ENCODE measurements around the gene AUTS2. TPM values are rescaled to one million over a fixed set of nuclear protein-coding genes. Genes with fewer than 3 reads are reported as not detected.

AUTS2 gene
- total RNA-seq, 1 donor from 2014 or later = 80.6 TPM

DNA sequence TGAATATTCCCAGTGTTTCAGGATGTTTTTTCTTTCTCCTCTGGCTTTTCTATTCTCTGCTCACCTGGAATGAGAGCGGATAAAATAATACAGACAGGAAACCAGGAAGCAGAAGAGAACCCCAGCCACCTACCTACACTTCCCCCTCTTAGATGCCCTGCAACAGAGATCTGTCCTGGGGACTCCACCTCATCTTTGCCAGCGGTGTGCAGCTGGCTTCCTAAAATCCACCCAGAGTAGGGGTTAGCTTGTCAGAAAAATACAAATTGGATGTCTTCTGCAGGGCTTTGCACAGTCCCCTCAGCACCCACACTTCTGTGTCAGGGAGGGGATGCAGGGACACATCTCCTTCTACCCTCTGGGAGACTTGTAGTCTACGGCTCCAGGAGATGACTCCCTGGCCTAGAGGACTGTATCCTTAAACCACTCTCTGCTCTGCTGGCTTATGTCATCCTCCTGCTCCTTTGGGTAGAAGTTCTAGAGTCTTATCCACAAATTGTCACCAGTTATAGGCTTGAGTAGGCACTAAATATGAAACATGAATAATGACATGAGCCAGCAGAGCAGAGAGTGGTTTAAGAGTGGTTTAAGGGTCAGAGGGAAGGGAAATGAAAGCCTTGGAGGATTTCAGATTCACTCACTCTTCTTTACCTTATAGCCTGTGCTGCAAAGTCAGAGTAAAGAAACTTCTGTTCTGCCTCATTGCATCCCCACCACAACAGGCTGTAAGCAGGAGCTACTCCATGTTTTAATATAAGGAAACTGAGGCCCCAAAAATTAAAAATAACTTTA is 749.4 kb downstream of the AUTS2 start:
- peaks cover 4% of the 10 kb centered on the region for H3K4me1 Mint-ChIP-seq (ENCODE audit: unreplicated experiment)
- no peak overlapping the region for H3K4me3 Mint-ChIP-seq (ENCODE audit: unreplicated experiment)
- no peak for DNase-seq (ENCODE audit: extremely low spot score, unreplicated experiment)
- TF ChIP-seq, protein P1, sequence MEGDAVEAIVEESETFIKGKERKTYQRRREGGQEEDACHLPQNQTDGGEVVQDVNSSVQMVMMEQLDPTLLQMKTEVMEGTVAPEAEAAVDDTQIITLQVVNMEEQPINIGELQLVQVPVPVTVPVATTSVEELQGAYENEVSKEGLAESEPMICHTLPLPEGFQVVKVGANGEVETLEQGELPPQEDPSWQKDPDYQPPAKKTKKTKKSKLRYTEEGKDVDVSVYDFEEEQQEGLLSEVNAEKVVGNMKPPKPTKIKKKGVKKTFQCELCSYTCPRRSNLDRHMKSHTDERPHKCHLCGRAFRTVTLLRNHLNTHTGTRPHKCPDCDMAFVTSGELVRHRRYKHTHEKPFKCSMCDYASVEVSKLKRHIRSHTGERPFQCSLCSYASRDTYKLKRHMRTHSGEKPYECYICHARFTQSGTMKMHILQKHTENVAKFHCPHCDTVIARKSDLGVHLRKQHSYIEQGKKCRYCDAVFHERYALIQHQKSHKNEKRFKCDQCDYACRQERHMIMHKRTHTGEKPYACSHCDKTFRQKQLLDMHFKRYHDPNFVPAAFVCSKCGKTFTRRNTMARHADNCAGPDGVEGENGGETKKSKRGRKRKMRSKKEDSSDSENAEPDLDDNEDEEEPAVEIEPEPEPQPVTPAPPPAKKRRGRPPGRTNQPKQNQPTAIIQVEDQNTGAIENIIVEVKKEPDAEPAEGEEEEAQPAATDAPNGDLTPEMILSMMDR (IDR thresholded peaks at IDR 0.05) = no peak
- no peaks in the 10 kb centered on the region for H3K9me3 Mint-ChIP-seq (ENCODE audit: unreplicated experiment)
- no peaks in the 10 kb centered on the region for H3K27me3 Mint-ChIP-seq (ENCODE audit: unreplicated experiment)
- no peak overlapping the region for H3K27ac Mint-ChIP-seq (ENCODE audit: unreplicated experiment)
- H3K36me3 Mint-ChIP-seq (ENCODE audit: unreplicated experiment) = peaks cover 4% of the 10 kb centered on the region

DNA sequence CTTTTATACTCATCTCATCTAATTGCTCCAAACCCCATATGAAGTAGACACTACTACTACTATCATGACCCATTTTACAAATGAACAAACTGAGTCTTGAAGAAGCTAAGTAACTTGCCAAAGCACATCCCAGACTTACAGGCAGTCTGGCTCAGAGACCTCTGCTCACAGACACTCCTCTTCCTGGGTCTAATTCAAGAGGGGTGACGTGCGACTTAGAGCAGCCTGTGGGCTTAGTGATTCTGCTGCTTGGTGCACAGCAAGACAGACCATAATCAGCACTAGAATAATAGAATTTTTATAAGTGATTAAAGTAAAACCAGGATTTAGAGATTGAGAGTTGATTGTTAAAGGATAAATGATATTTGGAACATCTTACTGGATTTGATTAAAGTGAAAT is 750.8 kb downstream of the AUTS2 start:
- H3K9me3 Mint-ChIP-seq (ENCODE audit: unreplicated experiment) = no peaks in the 10 kb centered on the region
- no peaks in the 10 kb centered on the region for H3K27me3 Mint-ChIP-seq (ENCODE audit: unreplicated experiment)
- DNase-seq (ENCODE audit: extremely low spot score, unreplicated experiment) = no peak
- no peak overlapping the region for H3K27ac Mint-ChIP-seq (ENCODE audit: unreplicated experiment)
- H3K4me3 Mint-ChIP-seq (ENCODE audit: unreplicated experiment) = no peak overlapping the region
- TF ChIP-seq, protein P1 (IDR thresholded peaks at IDR 0.05) = no peak
- peaks cover 4% of the 10 kb centered on the region for H3K36me3 Mint-ChIP-seq (ENCODE audit: unreplicated experiment)
- H3K4me1 Mint-ChIP-seq (ENCODE audit: unreplicated experiment) = peaks cover 14% of the 10 kb centered on the region

DNA sequence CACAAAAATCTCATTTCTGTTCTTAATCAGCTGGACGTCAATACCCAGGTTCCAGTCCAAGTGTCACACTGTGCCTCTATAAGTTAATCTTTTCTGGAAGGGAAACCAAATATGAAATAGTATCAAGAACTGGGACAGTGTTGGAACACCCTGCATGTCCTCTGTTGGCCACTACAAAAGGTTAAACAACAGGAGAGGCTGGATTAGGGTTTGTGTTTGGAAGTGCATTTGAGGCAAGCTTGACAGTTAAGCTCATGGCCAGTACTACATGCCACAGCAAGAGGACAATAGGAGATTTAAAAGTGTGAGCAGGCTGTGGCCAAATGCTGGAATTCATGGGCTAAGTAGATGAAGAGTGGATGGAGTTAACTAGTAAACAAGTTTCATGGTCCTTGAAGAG is 751.5 kb downstream of the AUTS2 start:
- Mint-ChIP-seq H3K4me1 (ENCODE audit: unreplicated experiment) (peaks cover 15% of the 10 kb centered on the region), H3K9me3 (ENCODE audit: unreplicated experiment) (no peaks in the 10 kb centered on the region), H3K4me3 (ENCODE audit: unreplicated experiment) (no peak overlapping the region)

DNA sequence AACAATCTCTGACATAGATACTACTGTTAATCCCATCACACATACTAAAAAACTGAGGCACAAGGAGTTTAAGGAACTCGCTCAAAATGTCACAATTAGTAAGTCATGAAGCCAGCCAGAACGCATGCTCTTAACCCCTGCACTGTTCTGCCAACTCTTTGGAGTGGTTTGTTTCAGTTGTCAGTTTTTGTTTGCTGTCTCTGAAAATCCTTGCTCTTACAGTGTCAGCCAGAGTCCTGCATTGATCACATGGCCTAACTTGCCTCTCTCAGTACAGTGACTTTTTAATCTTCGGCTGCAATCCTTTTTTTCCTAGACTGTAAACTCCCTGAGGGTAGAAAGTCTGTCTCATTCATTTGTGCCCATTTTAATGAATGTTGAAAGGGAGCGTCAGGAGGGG is 753.8 kb downstream of the AUTS2 start:
- no peak for DNase-seq (ENCODE audit: extremely low spot score, unreplicated experiment)
- Mint-ChIP-seq H3K27me3 (ENCODE audit: unreplicated experiment) (no peaks in the 10 kb centered on the region), H3K4me3 (ENCODE audit: unreplicated experiment) (no peak overlapping the region), H3K9me3 (ENCODE audit: unreplicated experiment) (no peaks in the 10 kb centered on the region), H3K36me3 (ENCODE audit: unreplicated experiment) (peaks cover 4% of the 10 kb centered on the region), H3K4me1 (ENCODE audit: unreplicated experiment) (peaks cover 31% of the 10 kb centered on the region), H3K27ac (ENCODE audit: unreplicated experiment) (no peak overlapping the region)
- TF ChIP-seq, protein P1 (IDR thresholded peaks at IDR 0.05) = no peak

More for the DNA sequence above, 751.5 kb downstream of the AUTS2 start:
- Mint-ChIP-seq H3K27ac (ENCODE audit: unreplicated experiment) (no peak overlapping the region), H3K27me3 (ENCODE audit: unreplicated experiment) (no peaks in the 10 kb centered on the region), H3K36me3 (ENCODE audit: unreplicated experiment) (peaks cover 4% of the 10 kb centered on the region)
- no peak for DNase-seq (ENCODE audit: extremely low spot score, unreplicated experiment)
- TF ChIP-seq, protein P1 (IDR thresholded peaks at IDR 0.05) = no peak

DNA sequence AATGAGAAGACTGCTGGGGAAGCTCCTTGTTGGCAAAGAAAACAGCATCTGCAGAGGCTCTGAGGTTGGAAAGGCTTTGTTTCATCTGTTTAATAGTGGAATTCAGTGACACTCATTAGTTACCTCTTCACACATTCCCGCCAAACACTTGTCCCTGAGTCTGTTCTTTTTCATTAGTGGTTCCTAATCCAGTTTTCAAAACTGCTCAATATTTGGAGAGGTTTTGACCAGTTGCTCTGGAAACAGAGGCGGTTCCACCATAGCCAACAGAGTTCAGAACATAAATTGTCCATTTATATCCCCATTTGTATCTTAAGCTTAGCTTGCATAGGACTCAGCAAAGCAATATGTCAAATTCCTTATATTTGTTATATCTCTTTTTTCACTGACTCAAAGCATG is 754.6 kb downstream of the AUTS2 start:
- Mint-ChIP-seq H3K4me3 (ENCODE audit: unreplicated experiment) (no peak overlapping the region), H3K27me3 (ENCODE audit: unreplicated experiment) (no peaks in the 10 kb centered on the region), H3K27ac (ENCODE audit: unreplicated experiment) (no peak overlapping the region), H3K4me1 (ENCODE audit: unreplicated experiment) (peaks cover 31% of the 10 kb centered on the region), H3K36me3 (ENCODE audit: unreplicated experiment) (peaks cover 4% of the 10 kb centered on the region), H3K9me3 (ENCODE audit: unreplicated experiment) (no peaks in the 10 kb centered on the region)
- TF ChIP-seq, protein P1 (IDR thresholded peaks at IDR 0.05) = no peak
- no peak for DNase-seq (ENCODE audit: extremely low spot score, unreplicated experiment)
